H9 (cell line): ENCODE measurements around the gene RC3H2. TPM values are rescaled to one million over a fixed set of nuclear protein-coding genes. Genes with fewer than 3 reads are reported as not detected.
A peak's percentile ranks its signal among the peaks of the same experiment; 100 is the strongest.

Source experiments
- DNase-seq: peaks from one replicate; pipeline ENCODE4 v3.0.0-alpha.2; 2017
- H2AFZ ChIP-seq: one replicate; pipeline ENCODE4 v1.6.1; 2013; ENCODE audit warnings: mild to moderate bottlenecking, low read length, control low read depth, moderate library complexity
- H2AK5ac ChIP-seq: 2 replicates; pipeline ENCODE4 v1.6.1; 2013; ENCODE audit warnings: low read length, control low read depth, mixed read lengths; ENCODE audit not compliant: insufficient read length
- H2BK120ac ChIP-seq: one replicate; pipeline ENCODE4 v1.6.1; 2013; ENCODE audit warnings: low read depth, mild to moderate bottlenecking, low read length, control low read depth, inconsistent platforms; ENCODE audit not compliant: poor library complexity, severe bottlenecking
- H2BK12ac ChIP-seq: 2 replicates; pipeline ENCODE4 v1.6.1; 2013; ENCODE audit warnings: low read length, control low read depth, mixed read lengths, low read depth; ENCODE audit not compliant: insufficient read length
- H2BK15ac ChIP-seq: 2 replicates; pipeline ENCODE4 v1.6.1; 2013; ENCODE audit warnings: low read depth, low read length, control low read depth
- H2BK20ac ChIP-seq: one replicate; pipeline ENCODE4 v1.6.1; 2013; ENCODE audit warnings: low read depth, mild to moderate bottlenecking, low read length, control low read depth, inconsistent platforms; ENCODE audit not compliant: poor library complexity, severe bottlenecking
- H2BK5ac ChIP-seq: 2 replicates; pipeline ENCODE4 v1.6.1; 2013; ENCODE audit warnings: low read length, control low read depth, mixed read lengths; ENCODE audit not compliant: insufficient read length
- H3K14ac ChIP-seq: 2 replicates; pipeline ENCODE4 v1.6.1; 2013; ENCODE audit warnings: low read length, control low read depth; ENCODE audit not compliant: insufficient read depth
- H3K18ac ChIP-seq: 2 replicates; pipeline ENCODE4 v1.6.1; 2013; ENCODE audit warnings: low read depth, mild to moderate bottlenecking, mixed read lengths, low read length, control low read depth; ENCODE audit not compliant: insufficient read length
- H3K23ac ChIP-seq: 2 replicates; pipeline ENCODE4 v1.6.1; 2013; ENCODE audit warnings: low read length, control low read depth, mixed read lengths, low read depth; ENCODE audit not compliant: insufficient read length
- H3K23me2 ChIP-seq: 2 replicates; pipeline ENCODE4 v1.6.1; 2013; ENCODE audit warnings: low read depth, mild to moderate bottlenecking, mixed read lengths, low read length, control low read depth; ENCODE audit not compliant: insufficient read length, poor library complexity, severe bottlenecking
- H3K27ac ChIP-seq: 2 replicates; pipeline ENCODE4 v1.5.1; 2013; ENCODE audit warnings: low read length, control low read depth, mixed read lengths, low read depth; ENCODE audit not compliant: insufficient read length
- H3K27me3 ChIP-seq: 2 replicates; pipeline ENCODE4 v1.6.1; 2013; ENCODE audit warnings: low read length, control low read depth, inconsistent platforms; ENCODE audit not compliant: insufficient read depth
- H3K4ac ChIP-seq: 2 replicates; pipeline ENCODE4 v1.6.1; 2013; ENCODE audit warnings: low read depth, mild to moderate bottlenecking, control low read depth, inconsistent platforms, low read length, moderate library complexity
- H3K4me1 ChIP-seq: 2 replicates; pipeline ENCODE4 v1.6.1; 2013; ENCODE audit warnings: low read length, control low read depth, inconsistent platforms; ENCODE audit not compliant: insufficient read depth
- H3K4me2 ChIP-seq: 2 replicates; pipeline ENCODE4 v1.6.1; 2013; ENCODE audit warnings: low read length, control low read depth, mixed read lengths; ENCODE audit not compliant: insufficient read length, insufficient read depth
- H3K56ac ChIP-seq: 2 replicates; pipeline ENCODE4 v1.6.1; 2013; ENCODE audit warnings: low read depth, mild to moderate bottlenecking, mixed read lengths, low read length, control low read depth; ENCODE audit not compliant: insufficient read length
- H3K79me1 ChIP-seq: 2 replicates; pipeline ENCODE4 v1.6.1; 2013; ENCODE audit warnings: low read depth, mild to moderate bottlenecking, moderate library complexity, low read length, control low read depth, inconsistent platforms; ENCODE audit not compliant: insufficient read depth, poor library complexity, severe bottlenecking
- H3K79me2 ChIP-seq: 2 replicates; pipeline ENCODE4 v1.6.1; 2013; ENCODE audit warnings: low read length, control low read depth, inconsistent platforms; ENCODE audit not compliant: insufficient read depth
- H3K9ac ChIP-seq: 2 replicates; pipeline ENCODE4 v1.6.1; 2013; ENCODE audit warnings: low read length, control low read depth, mixed read lengths; ENCODE audit not compliant: insufficient read length; ENCODE audit errors: extremely low read depth
- H3K9me3 ChIP-seq: one replicate; pipeline ENCODE4 v1.6.1; 2013; ENCODE audit warnings: low read depth, low read length, inconsistent platforms; ENCODE audit not compliant: control insufficient read depth
- H3T11ph ChIP-seq: one replicate; pipeline ENCODE4 v1.6.1; 2013; ENCODE audit warnings: mild to moderate bottlenecking, low read length, control low read depth, inconsistent platforms
- H4K20me1 ChIP-seq: one replicate; pipeline ENCODE4 v1.6.1; 2013; ENCODE audit not compliant: control insufficient read depth, insufficient read length, insufficient read depth
- H4K5ac ChIP-seq: 2 replicates; pipeline ENCODE4 v1.6.1; 2013; ENCODE audit warnings: low read depth, mild to moderate bottlenecking, mixed read lengths, low read length, control low read depth; ENCODE audit not compliant: insufficient read length
- H4K8ac ChIP-seq: replicated peaks from 2 replicates; pipeline ENCODE4 v1.6.1; 2013; ENCODE audit warnings: low read length, control low read depth, mixed read lengths, low read depth; ENCODE audit not compliant: insufficient read length
- H4K91ac ChIP-seq: 2 replicates; pipeline ENCODE4 v1.6.1; 2013; ENCODE audit warnings: low read depth, mild to moderate bottlenecking, moderate library complexity, mixed read lengths, low read length, control low read depth; ENCODE audit not compliant: insufficient read length
- H3K27ac Mint-ChIP-seq, 3 experiments: 2 replicates in 2 of 3; 3 replicates in 1 of 3; pipeline ENCODE4 v1.8.0; 2020 to 2021; ENCODE audit warnings: mixed read lengths in 3 of 3, mild to moderate bottlenecking in 1 of 3, moderate library complexity in 1 of 3
- H3K27me3 Mint-ChIP-seq: 2 replicates; pipeline ENCODE4 v1.8.0; 2021; ENCODE audit warnings: low read depth, mild to moderate bottlenecking, moderate library complexity, mixed read lengths
- H3K36me3 Mint-ChIP-seq, 3 experiments: 2 replicates in 2 of 3; 3 replicates in 1 of 3; pipeline ENCODE4 v1.8.0; 2020 to 2021; ENCODE audit warnings: low read depth in 3 of 3, mixed read lengths in 3 of 3; ENCODE audit not compliant: insufficient read depth in 1 of 3
- H3K4me1 Mint-ChIP-seq, 2 experiments: 2 replicates each; pipeline ENCODE4 v1.8.0; 2020; ENCODE audit warnings: mixed read lengths in 2 of 2
- H3K4me3 Mint-ChIP-seq, 2 experiments: 2 replicates in 1 of 2; 3 replicates in 1 of 2; pipeline ENCODE4 v1.8.0; 2020 to 2021; ENCODE audit warnings: mild to moderate bottlenecking in 2 of 2, mixed read lengths in 2 of 2, moderate library complexity in 1 of 2
- H3K9me3 Mint-ChIP-seq, 2 experiments: 2 replicates in 1 of 2; 3 replicates in 1 of 2; pipeline ENCODE4 v1.8.0; 2020; ENCODE audit warnings: mild to moderate bottlenecking in 2 of 2, mixed read lengths in 2 of 2, moderate library complexity in 1 of 2
- WGBS: extraction: QIAGEN DNeasy Blood & Tissue Kit; methylation state at CpG from one replicate; pipeline ENCODE4 v1.1.7; 2013; ENCODE audit warnings: missing lambda C conversion rate, low lambda C conversion rate, mixed read lengths; ENCODE audit not compliant: insufficient read length; ENCODE audit errors: extremely low coverage; 5-methylcytosine and 5-hydroxymethylcytosine counted together
- total RNA-seq: library from RNA; stranded (reverse); gene quantifications from 2 replicates; pipeline ENCODE4 v1.2.1, GENCODE V29; 2021
- TF ChIP-seq, protein P1 (sequence below): fragments of 200-600 bp; sonication (generic); conservative IDR thresholded peaks from 3 replicates; pipeline ENCODE4 v1.8.0; 2021; ENCODE audit warnings: antibody characterized with exemption, mild to moderate bottlenecking

RC3H2 gene
- total RNA-seq, 1 experiment from 2014 or later: 49.0 TPM

DNA sequence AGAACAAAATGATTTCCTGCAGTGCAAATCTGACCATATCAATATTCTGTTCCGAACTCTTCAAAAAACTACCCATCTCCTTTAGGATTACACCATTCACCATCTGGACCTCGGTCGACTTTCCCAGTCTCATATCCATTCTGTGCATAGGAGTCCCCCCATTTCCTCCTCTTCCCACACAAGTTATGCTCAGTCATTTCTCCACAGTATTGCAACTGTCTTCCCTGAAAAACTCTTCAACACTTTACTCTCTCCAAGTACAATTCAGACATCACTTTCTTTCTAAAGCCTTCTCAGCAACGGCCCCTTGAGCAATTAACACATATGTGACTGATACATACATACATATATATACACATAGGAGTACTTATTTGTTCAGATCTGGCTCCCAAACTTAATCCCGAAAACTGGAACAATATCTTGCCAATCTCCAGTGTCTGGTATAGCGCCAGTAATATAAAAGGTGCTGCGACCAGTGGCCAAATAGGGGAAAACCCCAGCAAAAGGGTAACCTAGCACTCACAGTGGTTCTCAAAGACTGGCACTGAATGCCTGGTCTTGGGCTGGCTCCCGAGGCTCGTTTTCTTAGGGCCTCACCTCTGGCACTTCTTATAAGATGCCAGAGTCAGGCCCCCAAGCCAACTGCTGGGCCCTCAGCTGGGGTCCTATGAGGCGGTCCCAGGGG lies 25.5 kb upstream of the RC3H2 start:
- Histone ChIP-seq H2BK20ac (no peak overlapping the region), H4K5ac (no peak overlapping the region), H4K20me1 (no peaks in the 10 kb centered on the region), H3K27me3 (no peaks in the 10 kb centered on the region), H3K23ac (no peak overlapping the region), H3K4me2 (peak overlapping the region; percentile 78), H2AFZ (no peak overlapping the region), H4K8ac (no peak overlapping the region), H2BK120ac (no peak overlapping the region), H3T11ph (no peak overlapping the region), H3K9ac (peak overlapping the region; percentile 66), H3K79me2 (peaks cover 21% of the 10 kb centered on the region), H4K91ac (no peak overlapping the region), H3K79me1 (no peaks in the 10 kb centered on the region), H3K23me2 (peaks cover 7% of the 10 kb centered on the region), H3K4ac (no peak overlapping the region), H3K9me3 (no peaks in the 10 kb centered on the region), H2BK12ac (no peak overlapping the region), H2BK15ac (no peak overlapping the region), H2BK5ac (no peak overlapping the region), H3K18ac (no peak overlapping the region), H3K27ac (no peak overlapping the region), H3K56ac (no peak overlapping the region), H3K14ac (peak overlapping the region; percentile 79), H2AK5ac (no peak overlapping the region), H3K4me1 (no peaks in the 10 kb centered on the region)
- H3K4me3 Mint-ChIP-seq: no peak overlapping the region
- peaks cover 7 to 8% of the 10 kb centered on the region in 2 experiments for H3K4me1 Mint-ChIP-seq
- no CpG with 5 or more reads among the region's 10 CpGs for WGBS
- TF ChIP-seq, protein P1, sequence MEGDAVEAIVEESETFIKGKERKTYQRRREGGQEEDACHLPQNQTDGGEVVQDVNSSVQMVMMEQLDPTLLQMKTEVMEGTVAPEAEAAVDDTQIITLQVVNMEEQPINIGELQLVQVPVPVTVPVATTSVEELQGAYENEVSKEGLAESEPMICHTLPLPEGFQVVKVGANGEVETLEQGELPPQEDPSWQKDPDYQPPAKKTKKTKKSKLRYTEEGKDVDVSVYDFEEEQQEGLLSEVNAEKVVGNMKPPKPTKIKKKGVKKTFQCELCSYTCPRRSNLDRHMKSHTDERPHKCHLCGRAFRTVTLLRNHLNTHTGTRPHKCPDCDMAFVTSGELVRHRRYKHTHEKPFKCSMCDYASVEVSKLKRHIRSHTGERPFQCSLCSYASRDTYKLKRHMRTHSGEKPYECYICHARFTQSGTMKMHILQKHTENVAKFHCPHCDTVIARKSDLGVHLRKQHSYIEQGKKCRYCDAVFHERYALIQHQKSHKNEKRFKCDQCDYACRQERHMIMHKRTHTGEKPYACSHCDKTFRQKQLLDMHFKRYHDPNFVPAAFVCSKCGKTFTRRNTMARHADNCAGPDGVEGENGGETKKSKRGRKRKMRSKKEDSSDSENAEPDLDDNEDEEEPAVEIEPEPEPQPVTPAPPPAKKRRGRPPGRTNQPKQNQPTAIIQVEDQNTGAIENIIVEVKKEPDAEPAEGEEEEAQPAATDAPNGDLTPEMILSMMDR: peak; percentile 33; the same call in 2 of the 3 replicates
- no peaks in the 10 kb centered on the region for H3K27me3 Mint-ChIP-seq
- no peaks in the 10 kb centered on the region for H3K9me3 Mint-ChIP-seq
- H3K36me3 Mint-ChIP-seq: peaks cover 0 to 5% (median 3%) of the 10 kb centered on the region in 3 experiments; a peak in 2 of 7 replicates
- H3K27ac Mint-ChIP-seq: no peak overlapping the region
- DNase-seq: no peak
